ENCODE results near the gene KCNQ2.

GRCh38 chr20:63518351-63518861, 46.0 kb upstream of the KCNQ2 start:
- TF ChIP-seq POLR2A (IDR thresholded peaks at IDR 0.05) (no peak), CTCF (IDR thresholded peaks at IDR 0.05) (no peak)
